Caki2 (cell line): Measurements from ENCODE around the gene FARS2. TPM values are rescaled to one million over a fixed set of nuclear protein-coding genes. Genes with fewer than 3 reads are reported as not detected.

ENCODE experiments used
- DNase-seq: peaks from one replicate; pipeline ENCODE4 v3.0.0-alpha.2; 2015; ENCODE audit warnings: low read depth
- in situ Hi-C: cut with HindIII; loops from 2 replicates; pipeline ENCODE4 v1.10.0; 2016; ENCODE audit warnings: low sequenced_read_pairs, low pct_unique_long_range_greater_than_20kb, mixed read lengths
- total RNA-seq: library from RNA; depleted of rRNA; stranded (reverse); fragments of >200 nt; shearing (Covaris generic); gene quantifications from 2 replicates; pipeline ENCODE4 v1.2.3, GENCODE V29; 2014; ENCODE audit warnings: low replicate concordance

Gene FARS2
- total RNA-seq, 1 experiment from 2014 or later: 21.0 TPM

DNA sequence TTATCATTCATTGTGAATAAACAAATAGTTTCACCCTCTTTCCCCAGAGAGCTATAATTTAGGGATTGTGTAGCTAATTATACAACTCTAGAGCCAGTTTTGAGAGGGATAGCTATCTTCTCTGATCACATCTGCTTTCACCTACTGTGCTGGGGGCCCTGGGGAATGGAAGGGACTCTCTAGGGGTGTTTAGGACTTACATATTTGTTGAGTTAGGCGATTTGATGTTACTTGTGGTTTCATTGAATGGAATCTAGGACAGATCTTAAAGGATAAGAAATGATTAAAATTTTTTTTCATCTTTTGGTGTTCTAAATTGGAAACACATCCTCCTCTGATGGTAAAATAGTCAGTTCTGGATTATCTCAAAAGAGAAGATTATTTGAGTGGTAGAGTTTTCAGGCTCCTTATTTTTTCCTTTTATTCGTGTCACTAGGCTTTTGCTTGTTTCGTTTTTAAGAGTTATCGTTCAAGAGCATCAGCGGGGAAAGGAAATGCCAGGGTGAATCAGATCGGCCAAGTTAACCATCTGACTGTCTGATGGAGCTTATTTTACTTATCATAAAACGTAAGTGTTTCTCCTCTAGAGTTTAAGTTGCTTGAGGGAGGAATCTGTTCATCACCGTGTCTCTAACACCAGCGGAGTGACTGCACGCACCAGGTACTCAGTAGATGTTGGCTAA lies 236.7 kb downstream of the FARS2 start:
- in situ Hi-C loops: no loop called here
- no peak for DNase-seq

- in situ Hi-C loops: no loop called here
- no peak for DNase-seq
Observed at GRCh38 chr6:5498579-5498899, 237.2 kb downstream of the FARS2 start.

DNA sequence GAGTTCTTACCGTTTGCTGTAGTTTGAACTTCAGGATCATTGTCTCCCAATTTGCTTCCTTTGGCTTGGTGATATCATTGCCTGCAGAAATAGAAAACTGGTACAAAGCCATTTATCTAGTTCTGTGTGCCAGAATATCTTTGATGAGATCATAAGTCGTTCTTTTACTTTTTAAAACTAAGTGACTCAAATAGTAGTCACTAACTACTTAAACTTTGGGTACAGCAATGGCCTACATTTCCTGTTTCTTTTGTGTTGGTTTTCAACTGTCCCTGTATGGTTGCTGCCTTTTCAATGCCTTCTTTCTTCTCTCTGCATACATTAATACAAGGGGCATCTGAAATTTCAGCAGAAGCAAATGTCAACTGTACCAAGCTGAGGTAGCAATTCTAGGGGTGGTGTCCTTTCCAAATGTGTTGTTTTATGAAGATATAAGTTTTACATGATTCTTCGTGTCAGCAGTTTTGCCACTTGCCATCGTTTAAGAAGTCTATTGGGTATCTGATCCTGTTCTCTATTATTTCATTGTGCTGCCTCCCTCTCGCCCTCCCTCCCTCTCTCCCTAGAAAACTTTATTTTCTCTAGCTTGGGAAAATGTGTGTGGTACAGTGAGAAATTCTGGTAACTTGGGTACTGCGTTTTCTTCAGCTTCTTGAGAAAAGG lies 238.5 kb downstream of the FARS2 start:
- no peak for DNase-seq
- in situ Hi-C loops: no loop called here

DNA sequence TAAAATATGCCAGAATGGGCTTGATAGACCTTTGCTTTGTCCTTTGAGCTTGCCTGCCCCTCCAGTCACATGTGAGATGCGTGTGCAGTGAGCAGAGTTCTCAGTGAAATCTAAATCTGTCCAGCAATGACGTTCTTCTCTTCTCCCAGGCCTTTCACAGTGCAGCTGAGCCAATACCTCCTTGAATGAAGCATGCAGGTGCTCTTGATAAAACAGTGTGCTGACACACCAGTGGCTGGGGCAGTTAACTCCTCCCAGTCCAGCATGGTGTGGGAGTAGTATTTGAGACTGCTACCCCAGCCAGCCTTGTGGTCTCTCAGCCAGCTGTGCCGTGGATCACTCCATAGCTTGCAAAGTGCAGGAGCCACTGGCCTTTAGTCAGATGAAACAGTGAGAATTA lies 240.5 kb downstream of the FARS2 start:
- in situ Hi-C loops: no loop called here
- DNase-seq: no peak

DNA sequence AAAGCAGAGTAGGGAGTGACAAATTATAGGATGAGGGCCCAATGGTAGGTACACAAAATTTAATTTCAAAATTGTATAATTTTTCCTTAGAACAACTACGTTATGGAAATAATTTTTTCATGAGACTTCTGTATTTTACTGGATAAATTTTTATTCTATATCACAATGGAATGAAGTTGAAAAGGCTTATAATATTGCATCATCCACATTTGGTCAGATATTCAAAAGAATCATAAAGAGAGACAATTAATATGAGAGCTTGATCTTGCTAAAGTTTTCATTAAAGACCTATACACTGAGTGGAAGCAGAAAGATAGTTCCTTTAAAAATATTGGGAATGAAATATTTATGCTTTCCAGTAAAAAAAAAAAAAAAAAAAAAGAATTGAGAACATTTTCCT lies 242.8 kb downstream of the FARS2 start:
- in situ Hi-C loops: no loop called here
- DNase-seq: no peak

DNA sequence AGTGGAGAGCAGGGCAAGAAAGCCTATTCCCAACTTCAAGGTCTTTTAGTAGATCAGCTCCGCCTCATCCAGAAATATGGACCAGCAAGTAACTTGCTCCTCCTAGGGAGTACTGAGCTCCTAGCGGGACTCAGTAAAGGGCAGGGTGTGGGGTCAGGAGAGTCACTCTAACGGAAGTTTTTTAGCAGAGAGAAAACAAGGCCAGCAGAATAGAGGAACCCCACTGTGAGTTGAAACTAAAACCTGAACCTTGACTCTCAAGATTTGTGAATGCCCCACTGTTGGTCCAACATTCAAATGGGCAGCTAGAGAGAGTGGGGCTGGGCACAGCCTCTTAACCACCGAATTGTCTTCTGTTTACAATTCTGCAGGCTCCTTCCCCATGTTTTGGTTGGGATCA lies 244.8 kb downstream of the FARS2 start:
- DNase-seq: no peak
- in situ Hi-C loops: no loop called here

DNA sequence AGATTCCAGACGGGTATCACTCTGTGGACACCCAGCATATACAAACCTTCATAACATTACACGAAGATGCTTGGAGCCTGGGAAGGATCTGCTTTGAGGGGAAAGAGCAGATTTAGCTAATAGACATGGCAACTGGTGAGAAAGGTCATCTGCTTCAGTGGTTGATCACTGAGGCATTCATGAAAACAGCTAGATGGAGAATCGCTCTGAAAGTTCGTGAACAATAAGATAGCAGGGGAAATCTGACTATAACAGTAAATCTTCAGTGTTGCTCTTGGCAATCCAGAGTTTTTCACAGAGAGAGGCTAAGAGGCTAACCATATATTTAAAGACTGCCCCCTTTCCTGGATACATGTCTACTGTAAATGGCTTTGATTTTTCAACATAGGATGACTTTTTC lies 245.3 kb downstream of the FARS2 start:
- no peak for DNase-seq
- in situ Hi-C loops: no loop called here

GRCh38 chr6:5507131-5507681 lies 245.9 kb downstream of the FARS2 start:
- DNase-seq: peak; percentile 13
- in situ Hi-C loops: no loop called here

GRCh38 chr6:5509106-5509505 lies 247.8 kb downstream of the FARS2 start:
- no peak for DNase-seq
- in situ Hi-C loops: no loop called here

- in situ Hi-C loops: no loop called here
Observed at GRCh38 chr6:5510331-5511133, 249.2 kb downstream of the FARS2 start.

GRCh38 chr6:5511954-5512353 lies 250.6 kb downstream of the FARS2 start:
- in situ Hi-C loops: no loop called here
- DNase-seq: no peak

More at GRCh38 chr6:5510331-5511133, 249.2 kb downstream of the FARS2 start:
- DNase-seq: no peak

- no peak for DNase-seq
- in situ Hi-C loops: no loop called here
Observed at GRCh38 chr6:5512422-5512821, 251.1 kb downstream of the FARS2 start.

DNA sequence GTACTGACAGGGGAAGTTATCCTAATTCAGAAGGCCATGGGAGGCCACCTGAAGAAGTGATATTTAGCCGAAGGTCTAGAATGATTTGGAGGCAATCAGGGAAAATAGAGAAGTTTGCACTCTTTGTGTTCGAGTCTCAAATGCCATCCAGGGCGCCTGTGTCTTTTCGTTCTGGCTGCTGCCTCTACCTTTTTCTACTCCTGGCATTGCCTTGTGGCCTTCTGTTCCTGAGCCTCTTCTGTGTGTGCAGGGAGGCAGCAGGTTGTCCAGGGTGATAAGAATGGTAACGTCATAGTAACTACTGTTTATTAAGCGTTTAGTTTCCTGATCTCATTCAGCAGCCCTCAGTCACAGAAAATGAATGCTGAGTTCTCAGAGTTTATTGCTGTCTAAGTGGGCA lies 252.1 kb downstream of the FARS2 start:
- in situ Hi-C loops: no loop called here
- no peak for DNase-seq

- DNase-seq: no peak
- in situ Hi-C loops: no loop called here
Observed at GRCh38 chr6:5514353-5514752, 253.0 kb downstream of the FARS2 start.

- in situ Hi-C loops: no loop called here
- DNase-seq: no peak
Observed at GRCh38 chr6:5515200-5515599, 253.9 kb downstream of the FARS2 start.

GRCh38 chr6:5516036-5516435 lies 254.7 kb downstream of the FARS2 start:
- in situ Hi-C loops: no loop called here

GRCh38 chr6:5517796-5518195 lies 256.5 kb downstream of the FARS2 start:
- in situ Hi-C loops: no loop called here
- DNase-seq: no peak

More at GRCh38 chr6:5516036-5516435, 254.7 kb downstream of the FARS2 start:
- no peak for DNase-seq

- DNase-seq: no peak
- in situ Hi-C loops: no loop called here
Observed at GRCh38 chr6:5518936-5519491, 257.7 kb downstream of the FARS2 start.

- in situ Hi-C loops: no loop called here
- no peak for DNase-seq
Observed at GRCh38 chr6:5520796-5521195, 259.5 kb downstream of the FARS2 start.
